IMR-90 (cell line): ENCODE data around the gene HMGB2. TPM values are rescaled to one million over a fixed set of nuclear protein-coding genes. Genes with fewer than 3 reads are reported as not detected.

ENCODE experiments used
- ATAC-seq: fragments of 200-7000 bp; cut with Tn5 transposase; 2 replicates; pipeline ENCODE4 v1.9.1; 2020; ENCODE audit warnings: low read depth, mild to moderate bottlenecking, moderate library complexity
- BruUV-seq: library from RNA; stranded (reverse); fragments of 400-500 nt; replicated peaks from 2 replicates; lab custom pipeline; 2021; lab: Mats Ljungman, UMichigan
- CTCF ChIA-PET: fragments of 300-600 bp; formaldehyde crosslinking; extraction: SDS; loops from one replicate; lab custom pipeline; 2021; ENCODE audit warnings: antibody characterized with exemption; lab: Yijun Ruan, JAX
- POLR2A ChIA-PET: fragments of 300-600 bp; sonication (Branson Sonifier 250); formaldehyde crosslinking; loops from one replicate; lab custom pipeline; 2022; ENCODE audit warnings: antibody characterized with exemption; ENCODE audit not compliant: unreplicated experiment; lab: Charles Lee
- DNase-seq: peaks from one replicate; pipeline ENCODE4 v3.0.0; 2013
- H2AFZ ChIP-seq: replicated peaks from 2 replicates; pipeline ENCODE3; 2013; ENCODE audit warnings: low read length, mild to moderate bottlenecking; ENCODE audit not compliant: poor library complexity
- H2AK5ac ChIP-seq: 2 replicates; pipeline ENCODE4 v1.6.1; 2013; ENCODE audit warnings: low read depth, low read length, inconsistent platforms
- H2AK9ac ChIP-seq: replicated peaks from 2 replicates; pipeline ENCODE3; 2013; ENCODE audit warnings: mild to moderate bottlenecking, low read depth, low read length, moderate library complexity; ENCODE audit not compliant: poor library complexity
- H2BK120ac ChIP-seq: 2 replicates; pipeline ENCODE4 v1.6.1; 2013; ENCODE audit warnings: low read depth, low read length, inconsistent platforms
- H2BK15ac ChIP-seq: 3 replicates; pipeline ENCODE4 v1.6.1; 2013; ENCODE audit warnings: low read depth, low read length, inconsistent platforms
- H2BK20ac ChIP-seq: 2 replicates; pipeline ENCODE4 v1.6.1; 2013; ENCODE audit warnings: low read depth, mild to moderate bottlenecking, inconsistent platforms, low read length, moderate library complexity
- H2BK5ac ChIP-seq: 2 replicates; pipeline ENCODE4 v1.6.1; 2013; ENCODE audit warnings: mild to moderate bottlenecking, low read depth, low read length, inconsistent platforms; ENCODE audit not compliant: poor library complexity, severe bottlenecking
- H3K14ac ChIP-seq: replicated peaks from 2 replicates; pipeline ENCODE4 v1.6.1; 2013; ENCODE audit warnings: low read depth, low read length, inconsistent platforms
- H3K18ac ChIP-seq: 2 replicates; pipeline ENCODE4 v1.6.1; 2013; ENCODE audit warnings: low read depth, low read length, control low read depth
- H3K23ac ChIP-seq: 2 replicates; pipeline ENCODE4 v1.6.1; 2013; ENCODE audit warnings: low read depth, low read length, inconsistent platforms
- H3K27ac ChIP-seq: 2 replicates; pipeline ENCODE4 v1.5.1; 2013; ENCODE audit warnings: mild to moderate bottlenecking, control low read depth, low read length; ENCODE audit not compliant: insufficient read depth
- H3K27me3 ChIP-seq: 2 replicates; pipeline ENCODE4 v1.6.1; 2013; ENCODE audit warnings: low read length; ENCODE audit not compliant: control insufficient read depth, insufficient read depth
- H3K36me3 ChIP-seq: 2 replicates; pipeline ENCODE4 v1.6.1; 2013; ENCODE audit warnings: low read length, mixed read lengths; ENCODE audit not compliant: control insufficient read depth, insufficient read depth
- H3K4ac ChIP-seq: 2 replicates; pipeline ENCODE4 v1.6.1; 2013; ENCODE audit warnings: low read depth, low read length, inconsistent platforms
- H3K4me1 ChIP-seq: 2 replicates; pipeline ENCODE4 v1.6.1; 2013; ENCODE audit warnings: low read length, mixed read lengths; ENCODE audit not compliant: control insufficient read depth, insufficient read depth
- H3K4me2 ChIP-seq: 2 replicates; pipeline ENCODE4 v1.6.1; 2013; ENCODE audit warnings: low read depth, mild to moderate bottlenecking, control low read depth, low read length, moderate library complexity
- H3K4me3 ChIP-seq: 2 replicates; pipeline ENCODE4 v1.5.1; 2013; ENCODE audit warnings: low read depth, mild to moderate bottlenecking, control low read depth, low read length, moderate library complexity; ENCODE audit not compliant: insufficient read depth
- H3K56ac ChIP-seq: 2 replicates; pipeline ENCODE4 v1.6.1; 2013; ENCODE audit warnings: low read length, inconsistent platforms; ENCODE audit not compliant: insufficient read depth; ENCODE audit errors: extremely low read depth
- H3K79me1 ChIP-seq, 2 experiments: 2 replicates each; pipeline ENCODE4 v1.6.1; 2013; ENCODE audit warnings: low read length in 2 of 2, inconsistent platforms in 1 of 2, low read depth in 1 of 2
- H3K9ac ChIP-seq: 2 replicates; pipeline ENCODE4 v1.6.1; 2013; ENCODE audit warnings: low read depth, low read length, control low read depth
- H3K9me1 ChIP-seq: 2 replicates; pipeline ENCODE4 v1.6.1; 2013; ENCODE audit warnings: low read length, inconsistent platforms; ENCODE audit not compliant: insufficient read depth
- H3K9me3 ChIP-seq: 2 replicates; pipeline ENCODE4 v1.6.1; 2013; ENCODE audit warnings: low read length; ENCODE audit not compliant: control insufficient read depth, insufficient read depth
- H4K20me1 ChIP-seq: 2 replicates; pipeline ENCODE4 v1.6.1; 2013; ENCODE audit warnings: low read length, inconsistent platforms; ENCODE audit not compliant: insufficient read depth
- H4K5ac ChIP-seq: 2 replicates; pipeline ENCODE4 v1.6.1; 2013; ENCODE audit warnings: mild to moderate bottlenecking, low read depth, low read length, control low read depth
- H4K8ac ChIP-seq, 2 experiments: 2 replicates each; pipeline ENCODE4 v1.6.1; 2013; ENCODE audit warnings: low read depth in 2 of 2, low read length in 2 of 2, control low read depth in 1 of 2, inconsistent platforms in 1 of 2
- H4K91ac ChIP-seq: 2 replicates; pipeline ENCODE4 v1.6.1; 2013; ENCODE audit warnings: low read depth, low read length, inconsistent platforms; ENCODE audit not compliant: insufficient read depth
- BHLHE40 ChIP-seq: fragments of 150-350 bp; IDR thresholded peaks from 2 replicates; pipeline ENCODE4 v1.6.1; 2016; ENCODE audit warnings: mild to moderate bottlenecking, low read depth, low read length
- CEBPB ChIP-seq: IDR thresholded peaks from 2 replicates; pipeline ENCODE4 v1.6.1; 2012; ENCODE audit warnings: low read depth, low read length, improper control_type of control experiment
- CHD1 ChIP-seq: IDR thresholded peaks from 2 replicates; pipeline ENCODE4 v1.6.1; 2012; ENCODE audit warnings: low read depth, low read length, improper control_type of control experiment
- MAFK ChIP-seq: IDR thresholded peaks from 2 replicates; pipeline ENCODE4 v1.6.1; 2012; ENCODE audit warnings: low read depth, low read length, improper control_type of control experiment
- MAZ ChIP-seq: IDR thresholded peaks from 2 replicates; pipeline ENCODE4 v1.6.1; 2012; ENCODE audit warnings: low read depth, mild to moderate bottlenecking, low read length, improper control_type of control experiment, moderate library complexity, borderline replicate concordance
- MXI1 ChIP-seq: IDR thresholded peaks from 2 replicates; pipeline ENCODE4 v1.6.1; 2012; ENCODE audit warnings: low read depth, mild to moderate bottlenecking, low read length, moderate library complexity, borderline replicate concordance
- NFE2L2 ChIP-seq: fragments of 150-350 bp; IDR thresholded peaks from 2 replicates; pipeline ENCODE4 v1.6.1; 2016; ENCODE audit warnings: low read depth, mild to moderate bottlenecking, low read length
- POLR2A ChIP-seq: IDR thresholded peaks from 2 replicates; pipeline ENCODE4 v1.6.1; 2012; ENCODE audit warnings: mild to moderate bottlenecking, low read depth, low read length
- RCOR1 ChIP-seq: IDR thresholded peaks from 2 replicates; pipeline ENCODE4 v1.6.1; 2012; ENCODE audit warnings: mild to moderate bottlenecking, low read length, improper control_type of control experiment; ENCODE audit not compliant: insufficient replicate concordance
- RFX5 ChIP-seq: IDR thresholded peaks from 2 replicates; pipeline ENCODE4 v1.8.0; 2012; ENCODE audit warnings: low read depth, mild to moderate bottlenecking, low read length, moderate library complexity
- SMC3 ChIP-seq: fragments of 150-350 bp; IDR thresholded peaks from 2 replicates; pipeline ENCODE4 v1.6.1; 2016; ENCODE audit warnings: low read depth, mild to moderate bottlenecking, antibody characterized with exemption, low read length, moderate library complexity
- WGBS, 2 experiments: methylation state at CpG; one replicate each; pipeline versions ENCODE4 v1.1.5 to v1.1.7; 2013; ENCODE audit warnings: missing lambda C conversion rate in 2 of 2; ENCODE audit not compliant: insufficient read length in 1 of 2; ENCODE audit errors: extremely low coverage in 2 of 2; 5-methylcytosine and 5-hydroxymethylcytosine counted together
- dilution Hi-C: fragments of 300-500 bp; cut with HindIII; formaldehyde crosslinking; loops from one replicate; pipeline ENCODE4 v1.14.3; 2018; ENCODE audit warnings: low sequenced_read_pairs; ENCODE audit not compliant: unreplicated experiment
- in situ Hi-C: fragments of 300-500 bp; cut with MboI; formaldehyde crosslinking; loops from 3 replicates; pipeline ENCODE4 v1.14.3; 2019; ENCODE audit warnings: low sequenced_read_pairs, inconsistent platforms, mixed read lengths
- intact Hi-C: fragments of 100-400 bp; cut with micrococcal nuclease; formaldehyde crosslinking; loops from 2 replicates; pipeline ENCODE4 v1.10.0; 2022
- polyA plus RNA-seq, 3 experiments: library from polyadenylated mRNA; depleted of rRNA; stranded (reverse); fragments of >200 nt; gene quantifications; 2 replicates each; pipeline ENCODE4 v1.2.3, GENCODE V29; 2012; ENCODE audit warnings: low replicate concordance in 1 of 3
- total RNA-seq: library from RNA; depleted of rRNA; stranded (reverse); fragments of >200 nt; gene quantifications from 2 replicates; pipeline ENCODE4 v1.2.3, GENCODE V29; 2012
- TF ChIP-seq, protein P1 (sequence below): fragments of 150-350 bp; IDR thresholded peaks from 2 replicates; pipeline ENCODE4 v1.6.1; 2016; ENCODE audit warnings: low read depth, mild to moderate bottlenecking, low read length, moderate library complexity, borderline replicate concordance

The HMGB2 gene
- total and polyA plus RNA-seq, 2 of the 4 experiments (the other 2 are of a cell fraction), result 49.3 to 106 TPM

GRCh38 chr4:173379929-173380328 lies 45.8 kb upstream of the HMGB2 start:
- no peaks in the 10 kb centered on the region for H3K27me3 ChIP-seq
- no peak overlapping the region for H2AK9ac ChIP-seq
- H2BK20ac ChIP-seq, result no peak overlapping the region
- dilution Hi-C loops (no loop called here), in situ Hi-C loops (no loop called here), intact Hi-C loops (no loop called here)
- no peak overlapping the region for H3K18ac ChIP-seq
- H3K4ac ChIP-seq, result no peak overlapping the region
- H3K4me3 ChIP-seq, result no peak overlapping the region
- no peak overlapping the region for H3K27ac ChIP-seq
- H4K8ac ChIP-seq, result no peak overlapping the region
- peaks cover 3% of the 10 kb centered on the region; the same call in 1 of the 2 replicates for H3K36me3 ChIP-seq
- TF ChIP-seq RFX5 (no peak), MAFK (no peak), BHLHE40 (no peak), MAZ (no peak), MXI1 (no peak), POLR2A (no peak), RCOR1 (no peak), SMC3 (no peak), NFE2L2 (no peak), CEBPB (no peak), CHD1 (no peak)
- TF ChIP-seq, protein P1, sequence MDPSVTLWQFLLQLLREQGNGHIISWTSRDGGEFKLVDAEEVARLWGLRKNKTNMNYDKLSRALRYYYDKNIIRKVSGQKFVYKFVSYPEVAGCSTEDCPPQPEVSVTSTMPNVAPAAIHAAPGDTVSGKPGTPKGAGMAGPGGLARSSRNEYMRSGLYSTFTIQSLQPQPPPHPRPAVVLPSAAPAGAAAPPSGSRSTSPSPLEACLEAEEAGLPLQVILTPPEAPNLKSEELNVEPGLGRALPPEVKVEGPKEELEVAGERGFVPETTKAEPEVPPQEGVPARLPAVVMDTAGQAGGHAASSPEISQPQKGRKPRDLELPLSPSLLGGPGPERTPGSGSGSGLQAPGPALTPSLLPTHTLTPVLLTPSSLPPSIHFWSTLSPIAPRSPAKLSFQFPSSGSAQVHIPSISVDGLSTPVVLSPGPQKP, result no peak
- H4K20me1 ChIP-seq, result no peaks in the 10 kb centered on the region
- peaks cover 4 to 6% of the 10 kb centered on the region in 2 experiments for H3K79me1 ChIP-seq
- no peaks in the 10 kb centered on the region for H3K4me1 ChIP-seq
- no peak overlapping the region for H3K23ac ChIP-seq
- ChIA-PET POLR2A (no interaction called here), CTCF (no interaction called here)
- H2AFZ ChIP-seq, result no peak overlapping the region
- H2BK15ac ChIP-seq, result no peak overlapping the region
- H3K14ac ChIP-seq, result no peak overlapping the region
- H2BK5ac ChIP-seq, result no peak overlapping the region
- H2AK5ac ChIP-seq, result no peak overlapping the region
- H3K9me3 ChIP-seq, result no peaks in the 10 kb centered on the region
- H3K4me2 ChIP-seq, result no peak overlapping the region
- H3K9ac ChIP-seq, result no peak overlapping the region
- ATAC-seq, result no peak
- H3K9me1 ChIP-seq, result no peaks in the 10 kb centered on the region
- WGBS, 2 experiments, result no CpG with 5 or more reads among the region's 3 CpGs
- BruUV-seq, result no TSS peak
- H2BK120ac ChIP-seq, result no peak overlapping the region
- H4K5ac ChIP-seq, result no peak overlapping the region
- H4K91ac ChIP-seq, result no peak overlapping the region
- H3K56ac ChIP-seq, result no peak overlapping the region
- no peak for DNase-seq
